HEK293T (cell line): ENCODE measurements around the gene RNF8.
"Not testable (repeated sequence)": the region's sequence is repeated elsewhere in the genome, so short reads cannot be mapped to it uniquely, and the experiment has no call there.

ENCODE experiments used
- CTCF ChIA-PET: fragments of 350-600 bp; formaldehyde crosslinking; extraction: SDS; loops from one replicate; lab custom pipeline; 2021; ENCODE audit warnings: antibody characterized with exemption, inconsistent platforms; lab: Yijun Ruan, JAX
- POLR2A ChIA-PET: fragments of 350-600 bp; formaldehyde crosslinking; extraction: SDS; loops from one replicate; lab custom pipeline; 2020; ENCODE audit warnings: antibody characterized with exemption, inconsistent platforms; lab: Yijun Ruan, JAX
- DNase-seq: peaks from one replicate; pipeline ENCODE4 v3.0.0; 2012; ENCODE audit warnings: mixed read lengths; ENCODE audit errors: extremely low spot score
- ARNT ChIP-seq: fragments of 450-650 bp; IDR thresholded peaks from 2 replicates; pipeline ENCODE4 v1.6.1; 2017; ENCODE audit warnings: mild to moderate bottlenecking
- BHLHE40 ChIP-seq: fragments of 450-650 bp; IDR thresholded peaks from 2 replicates; pipeline ENCODE4 v1.6.1; 2016; ENCODE audit warnings: mild to moderate bottlenecking, moderate library complexity, borderline replicate concordance
- HDGF ChIP-seq: fragments of 450-650 bp; IDR thresholded peaks from 2 replicates; pipeline ENCODE4 v1.6.1; 2017; ENCODE audit warnings: antibody characterized with exemption, borderline replicate concordance
- LEF1 ChIP-seq: fragments of 450-650 bp; IDR thresholded peaks from 2 replicates; pipeline ENCODE4 v1.6.1; 2017; ENCODE audit warnings: mild to moderate bottlenecking, borderline replicate concordance
- TARDBP ChIP-seq: fragments of 450-650 bp; IDR thresholded peaks from 2 replicates; pipeline ENCODE4 v1.6.1; 2016

RNF8 gene

GRCh38 chr6:37442416-37443215 lies 88.8 kb downstream of the RNF8 start:
- CTCF ChIA-PET = no interaction called here
- no peak for TF ChIP-seq LEF1
- TF ChIP-seq BHLHE40 = no peak
- TF ChIP-seq TARDBP = no peak
- TF ChIP-seq ARNT = no peak
- no peak for TF ChIP-seq HDGF
- no peak for DNase-seq
- POLR2A ChIA-PET = no interaction called here

GRCh38 chr6:37443216-37443542 lies 89.4 kb downstream of the RNF8 start:
- CTCF ChIA-PET, DNase-seq: not testable (repeated sequence)
- POLR2A ChIA-PET = interaction anchor here (0.9 kb wide), 1 partner anchor 10 kb away, joined by 3 read pairs; the partner anchor contains the start of gene CMTR1
